HG03469 (cell line): ENCODE results near the gene PTPRN2.

Source experiments
- ATAC-seq: cut with Tn5 transposase; IDR thresholded peaks from one replicate; pipeline ENCODE4 v1.9.1; 2021; ENCODE audit warnings: mild to moderate bottlenecking, moderate library complexity, moderate number of reproducible peaks; ENCODE audit not compliant: unreplicated experiment

PTPRN2 gene

GRCh38 chr7:158603773-158604755 is 16.4 kb upstream of the PTPRN2 start:
- no peak for ATAC-seq

- no peak for ATAC-seq
These were observed 15.5 kb upstream of the PTPRN2 start for GRCh38 chr7:158602905-158603772.

GRCh38 chr7:158602041-158602440 is 14.4 kb upstream of the PTPRN2 start:
- no peak for ATAC-seq

- ATAC-seq = no peak
These were observed 13.5 kb upstream of the PTPRN2 start for GRCh38 chr7:158601090-158601489.

GRCh38 chr7:158596745-158597144 is 9.1 kb upstream of the PTPRN2 start:
- ATAC-seq = no peak

GRCh38 chr7:158596309-158596708 is 8.7 kb upstream of the PTPRN2 start:
- no peak for ATAC-seq

- no peak for ATAC-seq
These were observed 7.4 kb upstream of the PTPRN2 start for GRCh38 chr7:158595068-158595467.

GRCh38 chr7:158592541-158592940 is 4.9 kb upstream of the PTPRN2 start:
- no peak for ATAC-seq

- no peak for ATAC-seq
These were observed 4.3 kb upstream of the PTPRN2 start for GRCh38 chr7:158591944-158592343.

GRCh38 chr7:158590181-158590530 is 2.5 kb upstream of the PTPRN2 start:
- ATAC-seq = no peak

- no peak for ATAC-seq
These were observed 2.0 kb upstream of the PTPRN2 start for GRCh38 chr7:158589653-158590052.

- ATAC-seq = no peak
These were observed 1.3 kb upstream of the PTPRN2 start for GRCh38 chr7:158588878-158589442.

- ATAC-seq = no peak
These were observed 658 bp upstream of the PTPRN2 start for GRCh38 chr7:158588085-158588877.

- no peak for ATAC-seq
These were observed 993 bp downstream of the PTPRN2 start for GRCh38 chr7:158586499-158587161.

GRCh38 chr7:158585721-158586498 is 1.7 kb downstream of the PTPRN2 start:
- ATAC-seq = no peak

GRCh38 chr7:158584407-158584806 is 3.2 kb downstream of the PTPRN2 start:
- no peak for ATAC-seq

- no peak for ATAC-seq
These were observed 3.8 kb downstream of the PTPRN2 start for GRCh38 chr7:158583810-158584209.

- no peak for ATAC-seq
These were observed 4.5 kb downstream of the PTPRN2 start for GRCh38 chr7:158583143-158583542.

- no peak for ATAC-seq
These were observed 5.5 kb downstream of the PTPRN2 start for GRCh38 chr7:158582089-158582456.
